HepG2 (cell line): Measurements from ENCODE around the gene NR4A2. TPM values are rescaled to one million over a fixed set of nuclear protein-coding genes. Genes with fewer than 3 reads are reported as not detected.

ENCODE experiments used
- BRF2 ChIP-seq: sonication (generic); formaldehyde crosslinking; IDR thresholded peaks from 2 replicates; pipeline ENCODE4 v1.8.1; 2022; ENCODE audit warnings: mild to moderate bottlenecking, missing genetic modification reagents
- MAFF ChIP-seq: IDR thresholded peaks from 2 replicates; pipeline ENCODE4 v1.6.1; 2011; ENCODE audit warnings: low read depth, low read length, improper control_type of control experiment
- MAX ChIP-seq: IDR thresholded peaks from 2 replicates; pipeline ENCODE4 v1.6.1; 2012; ENCODE audit warnings: inconsistent platforms
- NFKBIZ ChIP-seq: IDR thresholded peaks from 2 replicates; pipeline ENCODE4 v1.6.1; 2018; ENCODE audit warnings: missing genetic modification reagents, missing compliant biosample characterization
- SP4 ChIP-seq: sonication (generic); formaldehyde crosslinking; IDR thresholded peaks from 2 replicates; pipeline ENCODE4 v1.8.1; 2023; ENCODE audit warnings: mild to moderate bottlenecking, missing genetic modification reagents
- TEAD3 ChIP-seq: optimal IDR thresholded peaks from 2 replicates; pipeline ENCODE3; 2016; ENCODE audit warnings: borderline replicate concordance
- ZNF121 ChIP-seq: sonication (generic); formaldehyde crosslinking; IDR thresholded peaks from 2 replicates; pipeline ENCODE4 v1.5.0; 2020; ENCODE audit warnings: mild to moderate bottlenecking, missing genetic modification reagents
- ZNF441 ChIP-seq: sonication (generic); formaldehyde crosslinking; IDR thresholded peaks from 2 replicates; pipeline ENCODE4 v1.7.0; 2021; ENCODE audit warnings: missing genetic modification reagents, borderline replicate concordance
- ZNF691 ChIP-seq: sonication (generic); formaldehyde crosslinking; IDR thresholded peaks from 2 replicates; pipeline ENCODE4 v1.4.0; 2020; ENCODE audit warnings: missing genetic modification reagents, low read depth, mild to moderate bottlenecking, borderline replicate concordance
- ZNF737 ChIP-seq: sonication (generic); formaldehyde crosslinking; IDR thresholded peaks from 2 replicates; pipeline ENCODE4 v1.5.0; 2020; ENCODE audit warnings: missing genetic modification reagents, mild to moderate bottlenecking, borderline replicate concordance
- polyA plus RNA-seq, 8 experiments: library from polyadenylated mRNA; depleted of rRNA in 3 of 8; stranded (reverse) in 7 of 8; unstranded in 1 of 8; fragments of >200 nt; fragmentation: Illumina TruSeq in 4 of 8; extraction: Trizol in 4 of 8; gene quantifications; 2 replicates each; pipeline versions ENCODE4 v1.2.1 to v1.2.3, GENCODE V29; 2011 to 2016; ENCODE audit warnings: low read depth in 4 of 8, missing spikeins in 1 of 8, mixed read lengths in 1 of 8; ENCODE audit not compliant: insufficient read depth in 1 of 8
- total RNA-seq, 5 experiments: library from RNA; depleted of rRNA; stranded (reverse); fragments of >200 nt; fragmentation: Illumina TruSeq; extraction: Trizol; gene quantifications; 2 replicates each; pipeline ENCODE4 v1.2.3, GENCODE V29; 2016; ENCODE audit warnings: low read depth in 1 of 5
- TF ChIP-seq, protein P1 (sequence below): sonication (generic); formaldehyde crosslinking; IDR thresholded peaks from 2 replicates; pipeline ENCODE4 v1.4.0; 2020; ENCODE audit warnings: missing genetic modification reagents
- TF ChIP-seq, protein P2 (sequence below): sonication (generic); formaldehyde crosslinking; IDR thresholded peaks from 2 replicates; pipeline ENCODE4 v1.5.0; 2020; ENCODE audit warnings: missing genetic modification reagents
- TF ChIP-seq, protein P3 (sequence below): sonication (generic); formaldehyde crosslinking; IDR thresholded peaks from 2 replicates; pipeline ENCODE4 v1.5.0; 2020; ENCODE audit warnings: missing genetic modification reagents
- TF ChIP-seq, protein P4 (sequence below): sonication (generic); formaldehyde crosslinking; IDR thresholded peaks from 2 replicates; pipeline ENCODE4 v1.8.0; 2022; ENCODE audit warnings: mild to moderate bottlenecking, missing genetic modification reagents; ENCODE audit not compliant: insufficient replicate concordance
- TF ChIP-seq, protein P5 (sequence below): sonication (generic); formaldehyde crosslinking; IDR thresholded peaks from 2 replicates; pipeline ENCODE4 v1.8.1; 2023; ENCODE audit warnings: missing genetic modification reagents, inconsistent platforms, borderline replicate concordance

The NR4A2 gene
- total and polyA plus RNA-seq, 2 of the 13 experiments (the other 11 are each of a cell fraction or from before 2014, with no cell fraction given): not detected

GRCh38 chr2:156341452-156342253, 9.1 kb upstream of the NR4A2 start (continued):
- TF ChIP-seq ZNF691 (CRISPR knock-in tag): no peak
- no peak for TF ChIP-seq BRF2
- TF ChIP-seq ZNF121 (CRISPR knock-in tag): no peak
- no peak for TF ChIP-seq TEAD3 (CRISPR knock-in tag)
- TF ChIP-seq, protein P1, sequence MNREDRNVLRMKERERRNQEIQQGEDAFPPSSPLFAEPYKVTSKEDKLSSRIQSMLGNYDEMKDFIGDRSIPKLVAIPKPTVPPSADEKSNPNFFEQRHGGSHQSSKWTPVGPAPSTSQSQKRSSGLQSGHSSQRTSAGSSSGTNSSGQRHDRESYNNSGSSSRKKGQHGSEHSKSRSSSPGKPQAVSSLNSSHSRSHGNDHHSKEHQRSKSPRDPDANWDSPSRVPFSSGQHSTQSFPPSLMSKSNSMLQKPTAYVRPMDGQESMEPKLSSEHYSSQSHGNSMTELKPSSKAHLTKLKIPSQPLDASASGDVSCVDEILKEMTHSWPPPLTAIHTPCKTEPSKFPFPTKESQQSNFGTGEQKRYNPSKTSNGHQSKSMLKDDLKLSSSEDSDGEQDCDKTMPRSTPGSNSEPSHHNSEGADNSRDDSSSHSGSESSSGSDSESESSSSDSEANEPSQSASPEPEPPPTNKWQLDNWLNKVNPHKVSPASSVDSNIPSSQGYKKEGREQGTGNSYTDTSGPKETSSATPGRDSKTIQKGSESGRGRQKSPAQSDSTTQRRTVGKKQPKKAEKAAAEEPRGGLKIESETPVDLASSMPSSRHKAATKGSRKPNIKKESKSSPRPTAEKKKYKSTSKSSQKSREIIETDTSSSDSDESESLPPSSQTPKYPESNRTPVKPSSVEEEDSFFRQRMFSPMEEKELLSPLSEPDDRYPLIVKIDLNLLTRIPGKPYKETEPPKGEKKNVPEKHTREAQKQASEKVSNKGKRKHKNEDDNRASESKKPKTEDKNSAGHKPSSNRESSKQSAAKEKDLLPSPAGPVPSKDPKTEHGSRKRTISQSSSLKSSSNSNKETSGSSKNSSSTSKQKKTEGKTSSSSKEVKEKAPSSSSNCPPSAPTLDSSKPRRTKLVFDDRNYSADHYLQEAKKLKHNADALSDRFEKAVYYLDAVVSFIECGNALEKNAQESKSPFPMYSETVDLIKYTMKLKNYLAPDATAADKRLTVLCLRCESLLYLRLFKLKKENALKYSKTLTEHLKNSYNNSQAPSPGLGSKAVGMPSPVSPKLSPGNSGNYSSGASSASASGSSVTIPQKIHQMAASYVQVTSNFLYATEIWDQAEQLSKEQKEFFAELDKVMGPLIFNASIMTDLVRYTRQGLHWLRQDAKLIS (CRISPR knock-in tag): no peak
- TF ChIP-seq, protein P2, sequence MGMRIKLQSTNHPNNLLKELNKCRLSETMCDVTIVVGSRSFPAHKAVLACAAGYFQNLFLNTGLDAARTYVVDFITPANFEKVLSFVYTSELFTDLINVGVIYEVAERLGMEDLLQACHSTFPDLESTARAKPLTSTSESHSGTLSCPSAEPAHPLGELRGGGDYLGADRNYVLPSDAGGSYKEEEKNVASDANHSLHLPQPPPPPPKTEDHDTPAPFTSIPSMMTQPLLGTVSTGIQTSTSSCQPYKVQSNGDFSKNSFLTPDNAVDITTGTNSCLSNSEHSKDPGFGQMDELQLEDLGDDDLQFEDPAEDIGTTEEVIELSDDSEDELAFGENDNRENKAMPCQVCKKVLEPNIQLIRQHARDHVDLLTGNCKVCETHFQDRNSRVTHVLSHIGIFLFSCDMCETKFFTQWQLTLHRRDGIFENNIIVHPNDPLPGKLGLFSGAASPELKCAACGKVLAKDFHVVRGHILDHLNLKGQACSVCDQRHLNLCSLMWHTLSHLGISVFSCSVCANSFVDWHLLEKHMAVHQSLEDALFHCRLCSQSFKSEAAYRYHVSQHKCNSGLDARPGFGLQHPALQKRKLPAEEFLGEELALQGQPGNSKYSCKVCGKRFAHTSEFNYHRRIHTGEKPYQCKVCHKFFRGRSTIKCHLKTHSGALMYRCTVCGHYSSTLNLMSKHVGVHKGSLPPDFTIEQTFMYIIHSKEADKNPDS: no peak
- no peak for TF ChIP-seq ZNF441 (CRISPR knock-in tag)
- TF ChIP-seq, protein P3, sequence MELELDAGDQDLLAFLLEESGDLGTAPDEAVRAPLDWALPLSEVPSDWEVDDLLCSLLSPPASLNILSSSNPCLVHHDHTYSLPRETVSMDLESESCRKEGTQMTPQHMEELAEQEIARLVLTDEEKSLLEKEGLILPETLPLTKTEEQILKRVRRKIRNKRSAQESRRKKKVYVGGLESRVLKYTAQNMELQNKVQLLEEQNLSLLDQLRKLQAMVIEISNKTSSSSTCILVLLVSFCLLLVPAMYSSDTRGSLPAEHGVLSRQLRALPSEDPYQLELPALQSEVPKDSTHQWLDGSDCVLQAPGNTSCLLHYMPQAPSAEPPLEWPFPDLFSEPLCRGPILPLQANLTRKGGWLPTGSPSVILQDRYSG (CRISPR knock-in tag): 0 out of 2 replicates have a peak, but pooled peaks have one; percentile 34
- TF ChIP-seq ZNF737 (CRISPR knock-in tag): 0 out of 2 replicates have a peak, but pooled peaks have one; percentile 27
- peak; percentile 32; the same call in 1 of the 2 replicates for TF ChIP-seq MAX
- no peak for TF ChIP-seq NFKBIZ (CRISPR knock-in tag)
- no peak for TF ChIP-seq MAFF
- TF ChIP-seq, protein P4, sequence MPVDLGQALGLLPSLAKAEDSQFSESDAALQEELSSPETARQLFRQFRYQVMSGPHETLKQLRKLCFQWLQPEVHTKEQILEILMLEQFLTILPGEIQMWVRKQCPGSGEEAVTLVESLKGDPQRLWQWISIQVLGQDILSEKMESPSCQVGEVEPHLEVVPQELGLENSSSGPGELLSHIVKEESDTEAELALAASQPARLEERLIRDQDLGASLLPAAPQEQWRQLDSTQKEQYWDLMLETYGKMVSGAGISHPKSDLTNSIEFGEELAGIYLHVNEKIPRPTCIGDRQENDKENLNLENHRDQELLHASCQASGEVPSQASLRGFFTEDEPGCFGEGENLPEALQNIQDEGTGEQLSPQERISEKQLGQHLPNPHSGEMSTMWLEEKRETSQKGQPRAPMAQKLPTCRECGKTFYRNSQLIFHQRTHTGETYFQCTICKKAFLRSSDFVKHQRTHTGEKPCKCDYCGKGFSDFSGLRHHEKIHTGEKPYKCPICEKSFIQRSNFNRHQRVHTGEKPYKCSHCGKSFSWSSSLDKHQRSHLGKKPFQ (CRISPR knock-in tag): no peak
- TF ChIP-seq, protein P5, sequence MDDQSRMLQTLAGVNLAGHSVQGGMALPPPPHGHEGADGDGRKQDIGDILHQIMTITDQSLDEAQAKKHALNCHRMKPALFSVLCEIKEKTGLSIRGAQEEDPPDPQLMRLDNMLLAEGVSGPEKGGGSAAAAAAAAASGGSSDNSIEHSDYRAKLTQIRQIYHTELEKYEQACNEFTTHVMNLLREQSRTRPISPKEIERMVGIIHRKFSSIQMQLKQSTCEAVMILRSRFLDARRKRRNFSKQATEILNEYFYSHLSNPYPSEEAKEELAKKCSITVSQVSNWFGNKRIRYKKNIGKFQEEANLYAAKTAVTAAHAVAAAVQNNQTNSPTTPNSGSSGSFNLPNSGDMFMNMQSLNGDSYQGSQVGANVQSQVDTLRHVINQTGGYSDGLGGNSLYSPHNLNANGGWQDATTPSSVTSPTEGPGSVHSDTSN (CRISPR knock-in tag): no peak
- TF ChIP-seq SP4 (CRISPR knock-in tag): no peak
